ENCODE measurements around the gene ADCYAP1R1. TPM values are rescaled to one million over a fixed set of nuclear protein-coding genes. Genes with fewer than 3 reads are reported as not detected.

The ADCYAP1R1 gene
- total RNA-seq, 5 donors from 2014 or later (not counting 1 experiment from before 2014, with no cell fraction given) = not detected

DNA sequence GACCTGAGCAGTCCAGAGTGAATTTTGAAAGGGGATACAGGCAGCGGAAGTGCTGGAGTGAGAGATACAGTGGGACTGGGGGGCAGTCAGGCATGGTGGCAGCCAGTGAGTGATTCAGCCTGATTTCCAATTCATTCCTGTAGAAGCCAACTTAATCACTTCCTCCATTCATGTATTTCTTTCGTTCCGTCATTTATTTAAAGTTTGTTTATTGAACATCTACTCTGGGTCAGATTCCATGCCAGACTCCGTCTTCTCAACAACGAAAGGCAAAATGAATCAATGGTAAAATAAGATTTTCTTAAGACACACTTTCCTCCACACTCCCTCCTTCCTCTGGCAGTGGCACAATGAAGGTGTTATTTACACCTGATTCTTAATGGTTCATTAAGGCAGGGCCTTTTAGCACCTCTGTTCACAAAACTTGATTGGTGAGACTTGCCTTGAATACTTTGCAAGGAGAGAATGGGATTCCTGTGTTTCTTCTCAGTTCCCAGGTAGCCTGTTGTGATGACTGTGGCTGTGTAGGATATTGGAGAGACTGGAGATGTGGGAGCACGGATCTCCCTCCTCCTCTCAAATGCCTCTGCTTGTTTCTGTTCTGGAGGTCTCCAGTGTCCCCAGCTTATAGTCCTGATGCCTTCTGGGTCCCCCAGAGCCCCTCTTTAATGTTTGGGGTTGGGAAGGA is 27.9 kb downstream of the ADCYAP1R1 start:
- ChIA-PET POLR2A (no interaction called here), CTCF (no interaction called here)
- Mint-ChIP-seq H3K27me3 (peaks cover 16 to 22% of the 10 kb centered on the region in 2 donors), H3K9me3 (no peaks in the 10 kb centered on the region), H3K27ac (no peak overlapping the region), H3K36me3 (no peaks in the 10 kb centered on the region), H3K4me3 (no peak overlapping the region), H3K4me1 (peaks cover 0 to 13% (median 0%) of the 10 kb centered on the region in 3 donors)
- ATAC-seq (replicated peaks in 1 of 4) (no peak), DNase-seq (no peak)
- Histone ChIP-seq H3K4me3 (ENCODE audit: control insufficient read depth in 1 of 2, extremely low read depth in 1 of 2, low read length in 1 of 2) (no peak overlapping the region), H3K9me3 (no peaks in the 10 kb centered on the region), H3K27me3 (replicated peaks in 1 of 2; ENCODE audit: control insufficient read depth in 2 of 2, extremely low read depth in 1 of 2, insufficient read depth in 2 of 2, low read length in 1 of 2) (peaks cover 0 to 41% of the 10 kb centered on the region in 2 experiments), H3K36me3 (ENCODE audit: control insufficient read depth in 2 of 2, extremely low read depth in 1 of 2, insufficient read depth in 1 of 2, low read length in 1 of 2) (no peaks in the 10 kb centered on the region), H3K4me1 (ENCODE audit: control insufficient read depth in 1 of 2, extremely low read depth in 1 of 2, insufficient read depth in 2 of 2, low read length in 2 of 2) (no peaks in the 10 kb centered on the region), H3K27ac (ENCODE audit: low read length) (no peak overlapping the region)
- no CpG with 5 or more reads among the region's 6 CpGs for WGBS (ENCODE audit: insufficient coverage)

DNA sequence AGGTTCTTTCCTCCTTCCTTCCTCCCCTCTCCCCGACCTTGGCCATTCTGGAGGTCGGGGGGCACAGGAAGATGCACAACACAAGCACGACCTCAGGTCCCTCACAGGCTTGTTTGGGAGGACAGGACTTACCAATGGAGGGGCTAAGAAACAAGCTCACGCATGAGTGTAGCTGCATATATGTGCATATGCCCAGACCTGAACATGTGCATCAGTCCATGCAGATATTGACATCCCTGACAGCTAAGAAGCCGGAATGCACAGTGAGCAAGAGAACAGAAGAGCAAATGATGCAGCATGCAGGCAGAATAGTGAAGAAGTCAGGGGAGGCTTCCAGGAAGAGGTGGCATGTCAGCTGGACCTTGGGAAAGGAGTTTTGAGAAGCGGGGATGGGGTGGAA is 28.7 kb downstream of the ADCYAP1R1 start:
- ChIA-PET CTCF (no interaction called here), POLR2A (no interaction called here)
- H3K4me3 Mint-ChIP-seq = no peak overlapping the region
- no peak for ATAC-seq (replicated peaks in 1 of 4)
- Histone ChIP-seq H3K4me3 (ENCODE audit: control insufficient read depth in 1 of 2, extremely low read depth in 1 of 2, low read length in 1 of 2) (no peak overlapping the region), H3K27me3 (replicated peaks in 1 of 2; ENCODE audit: control insufficient read depth in 2 of 2, extremely low read depth in 1 of 2, insufficient read depth in 2 of 2, low read length in 1 of 2) (peaks cover 0 to 36% of the 10 kb centered on the region in 2 experiments), H3K27ac (ENCODE audit: low read length) (no peak overlapping the region), H3K9me3 (no peaks in the 10 kb centered on the region), H3K36me3 (ENCODE audit: control insufficient read depth in 2 of 2, extremely low read depth in 1 of 2, insufficient read depth in 1 of 2, low read length in 1 of 2) (no peaks in the 10 kb centered on the region), H3K4me1 (ENCODE audit: control insufficient read depth in 1 of 2, extremely low read depth in 1 of 2, insufficient read depth in 2 of 2, low read length in 2 of 2) (no peaks in the 10 kb centered on the region)
- WGBS (ENCODE audit: insufficient coverage) = 48% methylated on average over 5 of the region's 6 CpGs
- no peak for DNase-seq
- peaks cover 0 to 13% (median 0%) of the 10 kb centered on the region in 3 donors for H3K4me1 Mint-ChIP-seq
- H3K36me3 Mint-ChIP-seq = no peaks in the 10 kb centered on the region
- H3K27ac Mint-ChIP-seq = no peak overlapping the region
- peaks cover 16 to 22% of the 10 kb centered on the region in 2 donors for H3K27me3 Mint-ChIP-seq
- H3K9me3 Mint-ChIP-seq = no peaks in the 10 kb centered on the region

DNA sequence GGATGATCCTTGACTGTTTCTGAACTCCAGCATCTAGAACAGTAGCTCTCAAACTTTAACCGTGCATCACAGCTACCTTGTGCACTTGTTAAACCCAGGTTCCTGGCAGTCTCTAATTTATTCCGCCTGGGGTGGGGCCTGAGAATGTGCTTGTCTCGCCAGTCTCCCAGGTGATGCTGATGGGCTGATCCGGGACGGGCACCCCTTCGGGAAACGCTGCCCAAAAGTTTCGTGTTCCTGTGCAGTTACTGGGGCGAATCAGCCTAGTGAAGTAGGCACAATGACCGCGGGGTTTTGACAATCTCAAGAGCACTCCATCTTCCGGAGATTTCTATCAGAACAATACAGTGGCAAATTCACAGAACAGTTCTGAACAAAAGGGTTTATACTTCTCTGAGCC is 29.9 kb downstream of the ADCYAP1R1 start:
- POLR2A ChIA-PET = no interaction called here
- H3K4me1 ChIP-seq (ENCODE audit: control insufficient read depth in 1 of 2, extremely low read depth in 1 of 2, insufficient read depth in 2 of 2, low read length in 2 of 2) = no peaks in the 10 kb centered on the region
- Mint-ChIP-seq H3K9me3 (no peaks in the 10 kb centered on the region), H3K36me3 (no peaks in the 10 kb centered on the region), H3K4me1 (peaks cover 0 to 13% (median 0%) of the 10 kb centered on the region in 3 donors), H3K27ac (no peak overlapping the region), H3K27me3 (peaks cover 16 to 22% of the 10 kb centered on the region in 2 donors), H3K4me3 (no peak overlapping the region)
- peaks cover 0 to 33% of the 10 kb centered on the region in 2 experiments for H3K27me3 ChIP-seq (replicated peaks in 1 of 2; ENCODE audit: control insufficient read depth in 2 of 2, extremely low read depth in 1 of 2, insufficient read depth in 2 of 2, low read length in 1 of 2)
- H3K9me3 ChIP-seq = no peaks in the 10 kb centered on the region
- WGBS (ENCODE audit: insufficient coverage) = 24% methylated on average over 9 of the region's 12 CpGs
- CTCF ChIA-PET = no interaction called here
- no peak overlapping the region for H3K27ac ChIP-seq (ENCODE audit: low read length)
- DNase-seq = no peak
- ATAC-seq (replicated peaks in 1 of 4) = no peak
- no peak overlapping the region for H3K4me3 ChIP-seq (ENCODE audit: control insufficient read depth in 1 of 2, extremely low read depth in 1 of 2, low read length in 1 of 2)
- no peaks in the 10 kb centered on the region for H3K36me3 ChIP-seq (ENCODE audit: control insufficient read depth in 2 of 2, extremely low read depth in 1 of 2, insufficient read depth in 1 of 2, low read length in 1 of 2)

DNA sequence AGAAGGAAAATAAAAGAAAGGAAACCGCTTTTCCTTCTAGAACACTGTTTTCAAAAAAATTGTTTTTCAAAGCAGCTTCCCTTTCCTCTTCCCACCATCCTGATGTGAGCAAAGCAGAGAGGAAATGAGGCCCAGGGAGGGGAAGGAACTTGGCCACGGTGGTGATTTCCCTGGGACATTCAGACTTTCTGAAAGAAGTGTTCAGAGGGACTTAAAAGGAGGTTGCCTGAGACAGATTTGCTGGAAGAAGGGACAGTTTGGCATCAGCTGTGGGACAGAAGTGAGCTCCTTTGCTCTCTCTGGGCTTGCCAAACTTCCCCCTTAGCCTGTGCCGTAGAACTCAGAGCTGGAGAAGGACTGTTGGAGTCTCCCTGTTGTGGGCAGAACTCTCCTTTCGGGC is 30.3 kb downstream of the ADCYAP1R1 start:
- 48% methylated on average over 3 of the region's 4 CpGs for WGBS (ENCODE audit: insufficient coverage)
- ATAC-seq (replicated peaks in 1 of 4) = no peak
- H3K27me3 ChIP-seq (replicated peaks in 1 of 2; ENCODE audit: control insufficient read depth in 2 of 2, extremely low read depth in 1 of 2, insufficient read depth in 2 of 2, low read length in 1 of 2) = peaks cover 0 to 32% of the 10 kb centered on the region in 2 experiments
- H3K9me3 ChIP-seq = no peaks in the 10 kb centered on the region
- no peak overlapping the region for H3K27ac Mint-ChIP-seq
- CTCF ChIA-PET = no interaction called here
- H3K4me1 ChIP-seq (ENCODE audit: control insufficient read depth in 1 of 2, extremely low read depth in 1 of 2, insufficient read depth in 2 of 2, low read length in 2 of 2) = no peaks in the 10 kb centered on the region
- H3K4me1 Mint-ChIP-seq = peaks cover 0 to 13% (median 0%) of the 10 kb centered on the region in 3 donors
- no peak overlapping the region for H3K4me3 Mint-ChIP-seq
- no peak overlapping the region for H3K27ac ChIP-seq (ENCODE audit: low read length)
- no peaks in the 10 kb centered on the region for H3K36me3 ChIP-seq (ENCODE audit: control insufficient read depth in 2 of 2, extremely low read depth in 1 of 2, insufficient read depth in 1 of 2, low read length in 1 of 2)
- H3K4me3 ChIP-seq (ENCODE audit: control insufficient read depth in 1 of 2, extremely low read depth in 1 of 2, low read length in 1 of 2) = no peak overlapping the region
- no peaks in the 10 kb centered on the region for H3K9me3 Mint-ChIP-seq
- no peaks in the 10 kb centered on the region for H3K36me3 Mint-ChIP-seq
- no peak for DNase-seq
- H3K27me3 Mint-ChIP-seq = peaks cover 16 to 22% of the 10 kb centered on the region in 2 donors
- POLR2A ChIA-PET = no interaction called here

DNA sequence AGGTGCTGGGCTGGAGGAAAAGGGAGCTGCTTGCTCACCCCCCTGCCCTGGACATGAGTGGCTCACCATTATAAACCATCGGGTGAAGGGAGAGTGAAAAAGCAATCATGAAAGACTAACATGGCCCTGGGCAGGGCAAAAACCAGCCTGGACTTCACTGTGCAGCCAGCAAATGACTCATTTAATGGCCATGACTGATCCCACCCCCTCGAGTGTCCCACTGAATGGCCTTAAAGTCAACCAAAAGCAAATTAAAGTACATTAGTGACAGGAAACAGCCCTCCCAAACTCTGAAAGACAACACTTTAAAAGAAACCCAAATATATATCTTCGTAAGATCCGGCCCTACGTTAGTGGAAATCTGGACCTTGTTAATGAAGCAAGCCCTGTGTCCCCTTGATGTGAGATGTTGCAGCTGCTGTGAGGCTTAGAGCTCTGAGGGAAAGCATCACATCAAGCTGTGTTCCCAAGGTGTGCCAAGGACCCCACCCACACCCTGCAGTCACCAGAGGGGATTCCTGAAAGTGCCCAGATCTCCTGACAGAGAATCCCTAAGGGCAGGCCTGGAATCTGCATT is 31.2 kb downstream of the ADCYAP1R1 start:
- POLR2A ChIA-PET = no interaction called here
- no peak overlapping the region for H3K27ac Mint-ChIP-seq

DNA sequence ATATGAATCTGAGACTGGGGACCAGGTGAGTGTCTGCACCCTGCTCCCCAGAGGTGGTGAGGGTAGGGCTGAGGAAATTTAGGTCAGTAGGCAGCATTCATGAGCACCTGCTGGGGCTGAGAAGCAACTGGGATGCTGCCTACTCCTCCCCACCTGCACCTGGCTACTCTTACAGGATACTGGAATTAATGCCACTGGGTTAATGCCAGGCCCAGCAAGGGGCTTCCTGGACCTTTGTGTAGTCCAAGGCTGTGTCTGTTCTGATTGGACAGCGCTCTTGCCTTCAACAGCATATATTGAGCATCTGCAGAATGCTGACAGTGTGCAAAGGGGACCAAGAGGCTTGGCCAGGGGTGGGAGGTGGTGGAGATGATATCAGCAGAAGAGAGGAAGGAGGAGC is 32.1 kb downstream of the ADCYAP1R1 start:
- H3K4me3 ChIP-seq (ENCODE audit: control insufficient read depth in 1 of 2, extremely low read depth in 1 of 2, low read length in 1 of 2) = no peak overlapping the region
- WGBS (ENCODE audit: insufficient coverage) = 83% methylated on average over 1 of the region's 1 CpG
- CTCF ChIA-PET = no interaction called here
- DNase-seq (no peak), ATAC-seq (replicated peaks in 1 of 4) (no peak)
- no peaks in the 10 kb centered on the region for H3K9me3 ChIP-seq
- peaks cover 0 to 13% (median 0%) of the 10 kb centered on the region in 3 donors for H3K4me1 Mint-ChIP-seq
- POLR2A ChIA-PET = no interaction called here
- no peak overlapping the region for H3K4me3 Mint-ChIP-seq
- no peaks in the 10 kb centered on the region for H3K36me3 Mint-ChIP-seq
- H3K4me1 ChIP-seq (ENCODE audit: control insufficient read depth in 1 of 2, extremely low read depth in 1 of 2, insufficient read depth in 2 of 2, low read length in 2 of 2) = no peaks in the 10 kb centered on the region
- no peaks in the 10 kb centered on the region for H3K9me3 Mint-ChIP-seq
- H3K27ac ChIP-seq (ENCODE audit: low read length) = no peak overlapping the region
- no peak overlapping the region for H3K27ac Mint-ChIP-seq
- peaks cover 16 to 22% of the 10 kb centered on the region in 2 donors for H3K27me3 Mint-ChIP-seq
- peaks cover 0 to 18% of the 10 kb centered on the region in 2 experiments for H3K27me3 ChIP-seq (replicated peaks in 1 of 2; ENCODE audit: control insufficient read depth in 2 of 2, extremely low read depth in 1 of 2, insufficient read depth in 2 of 2, low read length in 1 of 2)
- no peaks in the 10 kb centered on the region for H3K36me3 ChIP-seq (ENCODE audit: control insufficient read depth in 2 of 2, extremely low read depth in 1 of 2, insufficient read depth in 1 of 2, low read length in 1 of 2)

More for the DNA sequence above, 31.2 kb downstream of the ADCYAP1R1 start:
- no peaks in the 10 kb centered on the region for H3K9me3 Mint-ChIP-seq
- Histone ChIP-seq H3K36me3 (ENCODE audit: control insufficient read depth in 2 of 2, extremely low read depth in 1 of 2, insufficient read depth in 1 of 2, low read length in 1 of 2) (no peaks in the 10 kb centered on the region), H3K27me3 (replicated peaks in 1 of 2; ENCODE audit: control insufficient read depth in 2 of 2, extremely low read depth in 1 of 2, insufficient read depth in 2 of 2, low read length in 1 of 2) (peaks cover 0 to 27% of the 10 kb centered on the region in 2 experiments), H3K4me1 (ENCODE audit: control insufficient read depth in 1 of 2, extremely low read depth in 1 of 2, insufficient read depth in 2 of 2, low read length in 2 of 2) (no peaks in the 10 kb centered on the region), H3K9me3 (no peaks in the 10 kb centered on the region), H3K4me3 (ENCODE audit: control insufficient read depth in 1 of 2, extremely low read depth in 1 of 2, low read length in 1 of 2) (no peak overlapping the region), H3K27ac (ENCODE audit: low read length) (no peak overlapping the region)
- no peak for DNase-seq
- 14% methylated on average over 1 of the region's 5 CpGs for WGBS (ENCODE audit: insufficient coverage)
- ATAC-seq (replicated peaks in 1 of 4) = no peak
- peaks cover 16 to 22% of the 10 kb centered on the region in 2 donors for H3K27me3 Mint-ChIP-seq
- CTCF ChIA-PET = interaction anchor here in 1 of 2 donors (0.6 kb wide), 1 partner anchor 14 kb away, joined by 4 read pairs; no protein-coding TSS in a partner anchor
- no peak overlapping the region for H3K4me3 Mint-ChIP-seq
- H3K4me1 Mint-ChIP-seq = peaks cover 0 to 13% (median 0%) of the 10 kb centered on the region in 3 donors
- H3K36me3 Mint-ChIP-seq = no peaks in the 10 kb centered on the region
